Measurements from ENCODE around the gene TTC36. TPM values are rescaled to one million over a fixed set of nuclear protein-coding genes. Genes with fewer than 3 reads are reported as not detected.

TTC36 gene
- total RNA-seq, 1 donor, result 1.1 TPM

DNA sequence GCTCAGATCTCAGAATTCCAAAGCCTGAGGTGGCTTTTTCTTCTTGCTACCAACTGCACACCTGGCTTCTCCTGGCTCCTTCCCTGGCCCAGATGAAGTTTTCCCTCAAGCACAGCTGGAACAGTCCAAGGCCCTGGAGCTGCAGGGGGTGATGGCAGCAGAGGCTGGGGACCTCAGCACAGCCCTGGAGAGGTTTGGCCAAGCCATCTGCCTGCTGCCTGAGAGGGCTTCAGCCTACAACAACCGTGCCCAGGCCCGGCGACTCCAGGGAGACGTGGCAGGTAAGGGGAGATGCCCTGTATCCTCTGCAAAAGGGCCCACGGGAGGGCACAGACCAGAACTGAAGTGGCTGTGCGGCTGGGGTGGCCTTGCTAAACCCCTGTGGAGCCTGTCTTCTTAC, 1.2 kb downstream of the TTC36 start:
- Histone ChIP-seq H3K79me2 (ENCODE audit: insufficient read depth, low read length) (no peaks in the 10 kb centered on the region), H2AFZ (ENCODE audit: low read length) (no peak overlapping the region), H4K20me1 (ENCODE audit: insufficient read depth, low read length) (no peaks in the 10 kb centered on the region), H3K27me3 (ENCODE audit: insufficient read depth, low read length) (no peaks in the 10 kb centered on the region), H3K27ac (ENCODE audit: low read depth, low read length) (no peak overlapping the region), H3K4me1 (ENCODE audit: insufficient read depth, low read length) (peaks cover 11% of the 10 kb centered on the region), H3K9me3 (ENCODE audit: low read depth, low read length) (no peaks in the 10 kb centered on the region), H3K36me3 (ENCODE audit: insufficient read depth, low read length) (peaks cover 18% of the 10 kb centered on the region), H3K4me2 (ENCODE audit: insufficient read depth, low read length) (no peak overlapping the region), H3K4me3 (ENCODE audit: insufficient read depth, low read length) (no peak overlapping the region)
- TF ChIP-seq, protein P1, sequence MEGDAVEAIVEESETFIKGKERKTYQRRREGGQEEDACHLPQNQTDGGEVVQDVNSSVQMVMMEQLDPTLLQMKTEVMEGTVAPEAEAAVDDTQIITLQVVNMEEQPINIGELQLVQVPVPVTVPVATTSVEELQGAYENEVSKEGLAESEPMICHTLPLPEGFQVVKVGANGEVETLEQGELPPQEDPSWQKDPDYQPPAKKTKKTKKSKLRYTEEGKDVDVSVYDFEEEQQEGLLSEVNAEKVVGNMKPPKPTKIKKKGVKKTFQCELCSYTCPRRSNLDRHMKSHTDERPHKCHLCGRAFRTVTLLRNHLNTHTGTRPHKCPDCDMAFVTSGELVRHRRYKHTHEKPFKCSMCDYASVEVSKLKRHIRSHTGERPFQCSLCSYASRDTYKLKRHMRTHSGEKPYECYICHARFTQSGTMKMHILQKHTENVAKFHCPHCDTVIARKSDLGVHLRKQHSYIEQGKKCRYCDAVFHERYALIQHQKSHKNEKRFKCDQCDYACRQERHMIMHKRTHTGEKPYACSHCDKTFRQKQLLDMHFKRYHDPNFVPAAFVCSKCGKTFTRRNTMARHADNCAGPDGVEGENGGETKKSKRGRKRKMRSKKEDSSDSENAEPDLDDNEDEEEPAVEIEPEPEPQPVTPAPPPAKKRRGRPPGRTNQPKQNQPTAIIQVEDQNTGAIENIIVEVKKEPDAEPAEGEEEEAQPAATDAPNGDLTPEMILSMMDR (IDR thresholded peaks at IDR 0.05; ENCODE audit: extremely low read depth, low read depth, low read length), result no peak
- DNase-seq (ENCODE audit: insufficient read length, low spot score, missing footprints), result no peak

DNA sequence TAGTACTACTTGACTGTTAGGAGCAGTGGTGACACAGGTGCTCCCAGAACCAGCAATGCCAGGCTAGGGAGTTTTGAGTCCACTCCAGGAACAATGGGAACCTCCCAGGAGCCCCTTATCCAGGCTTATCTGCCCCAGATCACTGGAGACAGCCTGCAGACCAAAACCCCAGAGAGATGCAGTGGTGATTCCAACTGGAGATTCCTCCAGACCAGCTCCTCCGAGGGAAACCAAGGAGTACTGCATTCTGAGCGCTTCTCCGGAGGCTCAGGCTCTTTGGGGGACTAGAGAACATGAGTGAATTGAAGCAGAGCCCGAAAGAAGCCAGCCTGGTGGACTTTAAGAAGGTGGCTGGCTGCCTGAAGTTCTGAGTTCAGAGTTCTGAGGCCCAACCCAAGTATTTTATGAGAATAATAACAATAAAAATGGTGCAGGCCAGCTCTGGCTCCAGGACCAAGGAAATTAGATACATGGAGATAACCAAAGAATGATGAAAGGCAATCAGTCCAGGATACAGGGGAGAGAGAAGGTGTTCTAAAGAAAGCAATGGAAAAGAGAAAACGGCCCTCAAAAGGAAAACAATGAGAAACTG, 2.4 kb downstream of the TTC36 start:
- no peaks in the 10 kb centered on the region for H3K79me2 ChIP-seq (ENCODE audit: insufficient read depth, low read length)
- H3K4me3 ChIP-seq (ENCODE audit: insufficient read depth, low read length), result peak overlapping the region; percentile 83
- no peaks in the 10 kb centered on the region for H4K20me1 ChIP-seq (ENCODE audit: insufficient read depth, low read length)
- no peak overlapping the region for H3K27ac ChIP-seq (ENCODE audit: low read depth, low read length)
- DNase-seq (ENCODE audit: insufficient read length, low spot score, missing footprints), result peak; percentile 86
- H3K4me2 ChIP-seq (ENCODE audit: insufficient read depth, low read length), result peak overlapping the region; percentile 78
- H3K27me3 ChIP-seq (ENCODE audit: insufficient read depth, low read length), result no peaks in the 10 kb centered on the region
- H3K36me3 ChIP-seq (ENCODE audit: insufficient read depth, low read length), result peaks cover 9% of the 10 kb centered on the region
- H3K9me3 ChIP-seq (ENCODE audit: low read depth, low read length), result no peaks in the 10 kb centered on the region
- H2AFZ ChIP-seq (ENCODE audit: low read length), result no peak overlapping the region
- TF ChIP-seq, protein P1 (IDR thresholded peaks at IDR 0.05; ENCODE audit: extremely low read depth, low read depth, low read length), result no peak
- peaks cover 11% of the 10 kb centered on the region for H3K4me1 ChIP-seq (ENCODE audit: insufficient read depth, low read length)

DNA sequence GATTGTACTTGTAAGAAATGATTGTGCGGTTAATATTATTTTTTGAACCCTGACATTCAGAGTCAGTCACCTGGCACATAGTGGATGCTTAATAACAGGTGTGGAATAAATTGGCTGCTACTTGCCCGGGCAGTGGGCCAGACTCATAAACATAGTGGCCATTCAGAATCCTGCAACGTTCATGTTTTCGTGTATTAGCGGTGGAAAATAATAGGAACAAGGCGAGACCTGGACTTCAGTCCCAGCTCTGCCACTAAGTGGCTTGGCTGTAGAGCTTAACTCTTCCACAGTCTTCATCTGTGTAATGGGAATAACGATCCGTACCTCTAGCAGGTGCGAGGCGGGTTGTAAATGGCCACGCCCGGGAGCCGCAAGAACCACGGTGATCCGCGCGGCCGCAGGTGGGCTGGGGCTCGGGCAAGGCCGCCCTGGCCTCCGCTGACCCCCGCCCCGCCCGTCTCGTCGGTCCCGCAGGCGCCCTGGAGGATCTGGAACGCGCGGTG, 3.0 kb downstream of the TTC36 start:
- H3K4me3 ChIP-seq (ENCODE audit: insufficient read depth, low read length), result peak overlapping the region; percentile 83
- peaks cover 3% of the 10 kb centered on the region for H3K36me3 ChIP-seq (ENCODE audit: insufficient read depth, low read length)
- no peak overlapping the region for H3K27ac ChIP-seq (ENCODE audit: low read depth, low read length)
- no peaks in the 10 kb centered on the region for H4K20me1 ChIP-seq (ENCODE audit: insufficient read depth, low read length)
- peak; percentile 83 for DNase-seq (ENCODE audit: insufficient read length, low spot score, missing footprints)
- TF ChIP-seq, protein P1 (IDR thresholded peaks at IDR 0.05; ENCODE audit: extremely low read depth, low read depth, low read length), result no peak
- H2AFZ ChIP-seq (ENCODE audit: low read length), result peak overlapping the region; percentile 65
- H3K79me2 ChIP-seq (ENCODE audit: insufficient read depth, low read length), result no peaks in the 10 kb centered on the region
- peak overlapping the region; percentile 78 for H3K4me2 ChIP-seq (ENCODE audit: insufficient read depth, low read length)
- H3K27me3 ChIP-seq (ENCODE audit: insufficient read depth, low read length), result no peaks in the 10 kb centered on the region
- H3K4me1 ChIP-seq (ENCODE audit: insufficient read depth, low read length), result peaks cover 11% of the 10 kb centered on the region
- no peaks in the 10 kb centered on the region for H3K9me3 ChIP-seq (ENCODE audit: low read depth, low read length)

DNA sequence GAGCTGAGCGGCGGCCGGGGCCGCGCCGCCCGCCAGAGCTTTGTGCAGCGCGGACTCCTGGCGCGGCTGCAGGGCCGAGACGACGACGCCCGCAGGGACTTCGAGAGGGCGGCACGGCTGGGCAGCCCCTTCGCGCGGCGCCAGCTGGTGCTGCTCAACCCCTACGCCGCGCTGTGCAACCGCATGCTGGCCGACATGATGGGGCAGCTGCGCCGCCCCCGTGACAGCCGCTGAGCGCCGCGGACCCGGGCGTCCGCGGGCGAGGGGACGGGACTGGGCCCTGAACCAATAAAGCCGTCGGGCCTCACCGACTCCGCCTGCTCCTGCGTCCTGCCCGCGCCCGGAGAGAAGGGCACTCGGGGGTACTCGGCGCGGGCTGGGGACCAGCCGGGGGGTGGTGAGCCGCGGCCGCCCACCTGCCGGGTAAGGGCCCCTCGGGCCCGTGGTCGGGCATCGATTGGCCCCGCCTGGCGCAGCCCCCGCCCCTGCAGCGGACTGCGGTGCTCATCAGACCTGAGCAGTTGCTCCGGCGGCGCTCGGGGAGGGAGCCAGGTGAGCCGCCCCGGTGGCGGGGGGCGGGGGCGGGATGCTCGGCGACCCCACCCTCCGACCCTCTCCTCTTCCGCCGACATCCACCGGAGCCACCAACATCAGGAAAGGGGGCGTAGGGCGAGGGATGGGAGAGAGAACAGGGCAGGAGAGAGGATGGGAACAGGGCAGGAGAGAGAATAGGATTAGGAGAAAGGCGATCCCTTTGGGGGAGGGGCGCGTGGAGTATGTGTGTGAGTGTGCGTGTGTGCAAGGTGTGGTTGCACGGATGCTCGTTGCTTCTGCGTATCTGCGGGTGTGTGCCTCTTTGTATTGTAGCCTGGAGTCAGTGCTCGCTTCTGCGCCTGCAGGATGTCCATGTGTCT, 3.7 kb downstream of the TTC36 start, which contains the start of gene TMEM25:
Gene TMEM25, plus strand, starts transcription at position 510 of the 914 bp plus-strand sequence. CDS start 610 bp downstream, outside the sequence.
- peak within 1 kb of the TSS; percentile 78 for H3K4me2 ChIP-seq (ENCODE audit: insufficient read depth, low read length)
- TF ChIP-seq, protein P1 (IDR thresholded peaks at IDR 0.05; ENCODE audit: extremely low read depth, low read depth, low read length), result no peak
- H3K27me3 ChIP-seq (ENCODE audit: insufficient read depth, low read length), result no peaks in the 10 kb centered on the region
- no peaks in the 10 kb centered on the region for H3K36me3 ChIP-seq (ENCODE audit: insufficient read depth, low read length)
- H3K27ac ChIP-seq (ENCODE audit: low read depth, low read length), result no peak within 1 kb of the TSS
- no peaks in the 10 kb centered on the region for H4K20me1 ChIP-seq (ENCODE audit: insufficient read depth, low read length)
- H3K4me3 ChIP-seq (ENCODE audit: insufficient read depth, low read length), result peak within 1 kb of the TSS; percentile 83
- peak; percentile 96 for DNase-seq (ENCODE audit: insufficient read length, low spot score, missing footprints)
- H2AFZ ChIP-seq (ENCODE audit: low read length), result peak within 1 kb of the TSS; percentile 68
- no peaks in the 10 kb centered on the region for H3K9me3 ChIP-seq (ENCODE audit: low read depth, low read length)
- H3K79me2 ChIP-seq (ENCODE audit: insufficient read depth, low read length), result no peaks in the 10 kb centered on the region
- H3K4me1 ChIP-seq (ENCODE audit: insufficient read depth, low read length), result peaks cover 11% of the 10 kb centered on the region

Data from osteoblast (primary cell).